SK-N-SH (cell line): ENCODE measurements around the gene NPAT. TPM values are rescaled to one million over a fixed set of nuclear protein-coding genes. Genes with fewer than 3 reads are reported as not detected.
A peak's percentile ranks its signal among the peaks of the same experiment; 100 is the strongest.

ENCODE experiments used
- CTCF ChIA-PET: fragments of 300-600, 350-600 bp; formaldehyde crosslinking; extraction: SDS; loops from one replicate; lab custom pipeline; 2021; lab: Yijun Ruan, JAX
- POLR2A ChIA-PET: fragments of 350-600 bp; sonication (Branson Sonifier 250); formaldehyde crosslinking; extraction: SDS; loops from one replicate; lab custom pipeline; 2020; ENCODE audit warnings: antibody characterized with exemption, inconsistent platforms; lab: Yijun Ruan, JAX
- DNase-seq: peaks from one replicate; pipeline ENCODE4 v3.0.0; 2012
- H2AFZ ChIP-seq: fragments of 200-600 bp; sonication (generic); 2 replicates; pipeline ENCODE4 v1.8.1; 2016; ENCODE audit warnings: antibody characterized with exemption, mild to moderate bottlenecking, low read depth
- H3F3A ChIP-seq: fragments of 200-600 bp; sonication (generic); replicated peaks from 2 replicates; pipeline ENCODE3; 2016; ENCODE audit warnings: antibody characterized with exemption, mild to moderate bottlenecking; ENCODE audit not compliant: insufficient read depth
- H3K27ac ChIP-seq, 2 experiments: fragments of 200-500 bp in 1 of 2; fragments of 200-600 bp in 1 of 2; sonication (Bioruptor generic) in 1 of 2; sonication (generic), shearing (Covaris generic) in 1 of 2; 2 replicates each; pipeline versions ENCODE4 v1.5.1 to v1.6.1; 2014 to 2016; ENCODE audit warnings: low read depth in 2 of 2, inconsistent platforms in 1 of 2, low read length in 1 of 2, mild to moderate bottlenecking in 1 of 2, mixed read lengths in 1 of 2
- H3K27me3 ChIP-seq: fragments of 200-600 bp; sonication (generic), shearing (Covaris generic); 2 replicates; pipeline ENCODE4 v1.6.1; 2016; ENCODE audit warnings: mixed run types; ENCODE audit not compliant: insufficient read depth
- H3K36me3 ChIP-seq, 2 experiments: fragments of 200-500 bp in 1 of 2; fragments of 200-600 bp in 1 of 2; sonication (Bioruptor generic) in 1 of 2; sonication (generic) in 1 of 2; replicated peaks in 1 of 2; 2 replicates each; pipeline versions ENCODE3 to v1.5.1; 2014 to 2016; ENCODE audit warnings: low read length in 1 of 2, mild to moderate bottlenecking in 1 of 2; ENCODE audit not compliant: insufficient read depth in 2 of 2, control insufficient read depth in 1 of 2
- H3K4me1 ChIP-seq, 2 experiments: fragments of 200-500 bp in 1 of 2; fragments of 200-600 bp in 1 of 2; sonication (Bioruptor generic) in 1 of 2; sonication (generic), shearing (Covaris generic) in 1 of 2; 2 replicates each; pipeline versions ENCODE4 v1.5.1 to v1.6.1; 2014 to 2016; ENCODE audit warnings: low read depth in 1 of 2, low read length in 1 of 2, mixed run types in 1 of 2; ENCODE audit not compliant: insufficient read depth in 2 of 2, control insufficient read depth in 1 of 2
- H3K4me2 ChIP-seq: fragments of 200-600 bp; sonication (generic), shearing (Covaris generic); 2 replicates; pipeline ENCODE4 v1.6.1; 2017; ENCODE audit warnings: mixed run types
- H3K4me3 ChIP-seq, 2 experiments: fragments of 200-500 bp in 1 of 2; fragments of 200-600 bp in 1 of 2; sonication (Bioruptor generic) in 1 of 2; sonication (generic), shearing (Covaris generic) in 1 of 2; 2 replicates each; pipeline versions ENCODE4 v1.5.1 to v1.8.1; 2014 to 2016; ENCODE audit warnings: low read depth in 2 of 2, inconsistent platforms in 1 of 2, low read length in 1 of 2, mild to moderate bottlenecking in 1 of 2, mixed read lengths in 1 of 2, moderate library complexity in 1 of 2
- H3K79me2 ChIP-seq: fragments of 200-600 bp; sonication (generic); 2 replicates; pipeline ENCODE4 v1.8.1; 2017; ENCODE audit warnings: mild to moderate bottlenecking; ENCODE audit not compliant: insufficient read depth
- H3K9ac ChIP-seq: fragments of 200-600 bp; sonication (generic); 2 replicates; pipeline ENCODE4 v1.6.1; 2017; ENCODE audit warnings: mixed run types
- H3K9me2 ChIP-seq: fragments of 200-600 bp; sonication (generic); 2 replicates; pipeline ENCODE4 v1.6.1; 2017; ENCODE audit warnings: mixed run types
- H3K9me3 ChIP-seq: fragments of 200-600 bp; sonication (generic); 2 replicates; pipeline ENCODE4 v1.6.1; 2017; ENCODE audit warnings: mixed run types, mild to moderate bottlenecking, moderate library complexity
- H4K20me1 ChIP-seq: fragments of 200-600 bp; sonication (generic); 2 replicates; pipeline ENCODE4 v1.6.1; 2017; ENCODE audit warnings: mild to moderate bottlenecking, mixed run types; ENCODE audit not compliant: insufficient read depth
- ELF1 ChIP-seq: IDR thresholded peaks from 2 replicates; pipeline ENCODE4 v1.4.0; 2012
- EP300 ChIP-seq, 2 experiments: IDR thresholded peaks; 2 replicates each; pipeline versions ENCODE4 v1.4.0 to v1.6.1; 2012; ENCODE audit warnings: borderline replicate concordance in 1 of 2, low read depth in 1 of 2, low read length in 1 of 2
- IRF3 ChIP-seq: fragments of 150-350 bp; IDR thresholded peaks from 2 replicates; pipeline ENCODE4 v1.6.1; 2016; ENCODE audit warnings: mild to moderate bottlenecking, low read depth, low read length
- NFIC ChIP-seq: IDR thresholded peaks from 2 replicates; pipeline ENCODE4 v1.4.0; 2012; ENCODE audit warnings: borderline replicate concordance
- NRF1 ChIP-seq: IDR thresholded peaks from 2 replicates; pipeline ENCODE4 v1.6.1; 2012; ENCODE audit warnings: low read depth, mild to moderate bottlenecking, low read length
- PBX3 ChIP-seq: IDR thresholded peaks from 2 replicates; pipeline ENCODE4; 2012
- RAD21 ChIP-seq: IDR thresholded peaks from 2 replicates; pipeline ENCODE4 v1.6.1; 2012; ENCODE audit warnings: mild to moderate bottlenecking, low read length
- RFX5 ChIP-seq: IDR thresholded peaks from 2 replicates; pipeline ENCODE4 v1.6.1; 2012; ENCODE audit warnings: mild to moderate bottlenecking, improper control_type of control experiment, low read length
- RXRA ChIP-seq: IDR thresholded peaks from 2 replicates; pipeline ENCODE4 v1.4.0; 2012; ENCODE audit warnings: low read depth, mild to moderate bottlenecking, borderline replicate concordance
- SIN3A ChIP-seq: IDR thresholded peaks from 2 replicates; pipeline ENCODE4 v1.6.1; 2012; ENCODE audit warnings: low read depth, mild to moderate bottlenecking, low read length, moderate library complexity, borderline replicate concordance
- TAF1 ChIP-seq: IDR thresholded peaks from 2 replicates; pipeline ENCODE4 v1.6.1; 2012; ENCODE audit warnings: low read depth, mild to moderate bottlenecking, low read length, moderate library complexity, borderline replicate concordance
- TCF12 ChIP-seq: IDR thresholded peaks from 2 replicates; pipeline ENCODE4 v1.4.0; 2012
- TEAD4 ChIP-seq: IDR thresholded peaks from 2 replicates; pipeline ENCODE4 v1.4.0; 2012; ENCODE audit warnings: mild to moderate bottlenecking, borderline replicate concordance; ENCODE audit not compliant: insufficient read depth
- YY1 ChIP-seq: IDR thresholded peaks from 2 replicates; pipeline ENCODE4 v1.4.0; 2012; ENCODE audit warnings: low read depth, mild to moderate bottlenecking
- ZBTB33 ChIP-seq: IDR thresholded peaks from 2 replicates; pipeline ENCODE4 v1.4.0; 2012; ENCODE audit warnings: low read depth, borderline replicate concordance
- WGBS: methylation state at CpG from one replicate; pipeline ENCODE4 v1.1.6; 2017; ENCODE audit warnings: low lambda C conversion rate; 5-methylcytosine and 5-hydroxymethylcytosine counted together
- polyA plus RNA-seq, 3 experiments: library from polyadenylated mRNA; depleted of rRNA; stranded (reverse); fragments of >200 nt; gene quantifications; 2 replicates each; pipeline ENCODE4 v1.2.3, GENCODE V29; 2012
- TF ChIP-seq, protein P1 (sequence below): IDR thresholded peaks from 2 replicates; pipeline ENCODE4 v1.6.1; 2012; ENCODE audit warnings: mild to moderate bottlenecking, low read depth, low read length, moderate library complexity

NPAT gene
- polyA plus RNA-seq, 1 of the 3 experiments (the other 2 are of a cell fraction) = 2.1 TPM

DNA sequence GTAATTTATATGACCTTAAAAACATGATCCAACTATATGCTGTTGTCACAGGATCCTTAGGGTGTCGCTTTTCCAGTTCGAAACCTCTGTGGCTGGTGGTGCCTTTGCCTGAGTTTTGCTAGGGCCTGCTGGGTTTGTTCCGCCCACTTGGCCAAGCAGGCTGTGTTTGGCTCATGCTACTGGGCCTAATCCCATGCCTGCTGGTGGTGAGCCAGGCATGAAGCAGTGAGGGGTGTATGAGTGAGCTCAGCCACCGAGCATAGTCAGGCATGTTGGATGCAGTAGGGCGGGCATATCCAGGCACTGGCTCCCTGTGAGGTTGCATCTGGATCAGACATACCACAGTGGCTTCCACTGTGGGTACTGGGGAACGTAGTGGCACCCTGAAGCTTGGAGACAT is 16.3 kb downstream of the NPAT start:
- WGBS = 97% methylated on average over 3 of the region's 6 CpGs
- H3K4me1 ChIP-seq = no peaks in the 10 kb centered on the region

GRCh38 chr11:108204929-108205499 is 17.4 kb downstream of the NPAT start:
- Histone ChIP-seq H3K79me2 (peaks cover 70% of the 10 kb centered on the region), H3K4me1 (no peaks in the 10 kb centered on the region), H3K9ac (no peak overlapping the region), H2AFZ (no peak overlapping the region), H3K9me3 (peaks cover 16% of the 10 kb centered on the region; the same call in 1 of the 2 replicates), H3K9me2 (no peaks in the 10 kb centered on the region), H3K36me3 (peaks cover 45 to 49% of the 10 kb centered on the region in 2 experiments), H3K27me3 (no peaks in the 10 kb centered on the region), H3K27ac (no peak overlapping the region), H4K20me1 (no peaks in the 10 kb centered on the region), H3K4me2 (no peak overlapping the region), H3F3A (no peaks in the 10 kb centered on the region)
- ChIA-PET POLR2A (no interaction called here), CTCF (interaction anchor here (0.6 kb wide), 1 partner anchor 147 kb away, joined by 3 read pairs; no protein-coding TSS in a partner anchor)
- 94% methylated on average over 4 of the region's 4 CpGs for WGBS
- no peak for DNase-seq
- TF ChIP-seq RXRA (no peak), NRF1 (no peak), TAF1 (no peak), TCF12 (no peak), ZBTB33 (no peak), PBX3 (no peak)
- TF ChIP-seq, all 33 proteins: peak for 0
- H3K4me3 ChIP-seq = no peak overlapping the region

More for the DNA sequence above, 16.3 kb downstream of the NPAT start:
- Histone ChIP-seq H3K9ac (no peak overlapping the region), H3K4me2 (no peak overlapping the region), H3K79me2 (peaks cover 81% of the 10 kb centered on the region), H3K4me3 (peak overlapping the region in 1 of 2 experiments; percentile 7; a peak in 1 of 4 replicates), H2AFZ (no peak overlapping the region), H3K36me3 (peaks cover 54 to 57% of the 10 kb centered on the region in 2 experiments), H3K9me3 (peaks cover 16% of the 10 kb centered on the region; the same call in 1 of the 2 replicates), H3F3A (no peaks in the 10 kb centered on the region), H3K9me2 (no peaks in the 10 kb centered on the region), H3K27ac (no peak overlapping the region), H3K27me3 (no peaks in the 10 kb centered on the region), H4K20me1 (no peaks in the 10 kb centered on the region)
- CTCF ChIA-PET = no interaction called here
- POLR2A ChIA-PET = interaction anchor here (1.3 kb wide), 1 partner anchor 17 kb away, joined by 3 read pairs; the partner anchor contains the start of gene ATM
- DNase-seq = no peak
- TF ChIP-seq YY1 (no peak), TEAD4 (no peak), RAD21 (no peak), NFIC (no peak), IRF3 (no peak), RFX5 (no peak), SIN3A (no peak), RXRA (no peak), EP300 (IDR thresholded peaks at IDR 0.05; ENCODE audit: borderline replicate concordance in 1 of 2, low read depth in 1 of 2, low read length in 1 of 2) (no peak), ELF1 (no peak)
- TF ChIP-seq, protein P1, sequence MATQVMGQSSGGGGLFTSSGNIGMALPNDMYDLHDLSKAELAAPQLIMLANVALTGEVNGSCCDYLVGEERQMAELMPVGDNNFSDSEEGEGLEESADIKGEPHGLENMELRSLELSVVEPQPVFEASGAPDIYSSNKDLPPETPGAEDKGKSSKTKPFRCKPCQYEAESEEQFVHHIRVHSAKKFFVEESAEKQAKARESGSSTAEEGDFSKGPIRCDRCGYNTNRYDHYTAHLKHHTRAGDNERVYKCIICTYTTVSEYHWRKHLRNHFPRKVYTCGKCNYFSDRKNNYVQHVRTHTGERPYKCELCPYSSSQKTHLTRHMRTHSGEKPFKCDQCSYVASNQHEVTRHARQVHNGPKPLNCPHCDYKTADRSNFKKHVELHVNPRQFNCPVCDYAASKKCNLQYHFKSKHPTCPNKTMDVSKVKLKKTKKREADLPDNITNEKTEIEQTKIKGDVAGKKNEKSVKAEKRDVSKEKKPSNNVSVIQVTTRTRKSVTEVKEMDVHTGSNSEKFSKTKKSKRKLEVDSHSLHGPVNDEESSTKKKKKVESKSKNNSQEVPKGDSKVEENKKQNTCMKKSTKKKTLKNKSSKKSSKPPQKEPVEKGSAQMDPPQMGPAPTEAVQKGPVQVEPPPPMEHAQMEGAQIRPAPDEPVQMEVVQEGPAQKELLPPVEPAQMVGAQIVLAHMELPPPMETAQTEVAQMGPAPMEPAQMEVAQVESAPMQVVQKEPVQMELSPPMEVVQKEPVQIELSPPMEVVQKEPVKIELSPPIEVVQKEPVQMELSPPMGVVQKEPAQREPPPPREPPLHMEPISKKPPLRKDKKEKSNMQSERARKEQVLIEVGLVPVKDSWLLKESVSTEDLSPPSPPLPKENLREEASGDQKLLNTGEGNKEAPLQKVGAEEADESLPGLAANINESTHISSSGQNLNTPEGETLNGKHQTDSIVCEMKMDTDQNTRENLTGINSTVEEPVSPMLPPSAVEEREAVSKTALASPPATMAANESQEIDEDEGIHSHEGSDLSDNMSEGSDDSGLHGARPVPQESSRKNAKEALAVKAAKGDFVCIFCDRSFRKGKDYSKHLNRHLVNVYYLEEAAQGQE = no peak
